Endothelial cell of umbilical vein (primary cell): ENCODE data around the gene SERPINA5. TPM values are rescaled to one million over a fixed set of nuclear protein-coding genes. Genes with fewer than 3 reads are reported as not detected.

Source experiments
- BruUV-seq: library from RNA; stranded (reverse); fragments of 400-500 nt; replicated peaks from 2 replicates; lab custom pipeline; 2021; lab: Mats Ljungman, UMichigan
- CTCF ChIA-PET: fragments of 300-600, 350-600 bp; sonication (Branson Sonifier 250); formaldehyde crosslinking; loops from one replicate; lab custom pipeline; 2021; ENCODE audit warnings: antibody characterized with exemption, inconsistent platforms; lab: Charles Lee
- POLR2A ChIA-PET: fragments of 300-600, 350-600 bp; sonication (Branson Sonifier 250); formaldehyde crosslinking; loops from one replicate; lab custom pipeline; 2021; ENCODE audit warnings: antibody characterized with exemption, inconsistent platforms; lab: Charles Lee
- DNase-seq: peaks from one replicate; pipeline ENCODE4 v3.0.0-alpha.2; 2011; ENCODE audit warnings: low read depth, low spot score
- FAIRE-seq: peaks from 2 replicates; lab custom pipeline; 2011; peaks lifted over from hg19 to GRCh38; lab: Jason Lieb, UNC
- H2AFZ ChIP-seq: 2 replicates; pipeline ENCODE4 v1.6.0; 2012; ENCODE audit warnings: low read depth, low read length, control low read depth, inconsistent platforms
- H3K27ac ChIP-seq: 2 replicates; pipeline ENCODE4 v1.5.1; 2011; ENCODE audit warnings: low read depth, mild to moderate bottlenecking, control low read depth, low read length, moderate library complexity; ENCODE audit not compliant: insufficient read depth
- H3K27me3 ChIP-seq, 2 experiments: 2 replicates each; pipeline versions ENCODE4 v1.6.0 to v1.6.1; 2011; ENCODE audit warnings: low read length in 2 of 2, mixed read lengths in 1 of 2; ENCODE audit not compliant: control insufficient read depth in 2 of 2, insufficient read depth in 2 of 2
- H3K36me3 ChIP-seq, 2 experiments: 2 replicates in 1 of 2; 3 replicates in 1 of 2; pipeline ENCODE4 v1.5.1; 2011; ENCODE audit warnings: low read length in 2 of 2, mild to moderate bottlenecking in 1 of 2, moderate library complexity in 1 of 2; ENCODE audit not compliant: control insufficient read depth in 2 of 2, insufficient read depth in 2 of 2; ENCODE audit errors: extremely low read depth in 1 of 2
- H3K4me1 ChIP-seq: 3 replicates; pipeline ENCODE4 v1.5.1; 2011; ENCODE audit warnings: mild to moderate bottlenecking, low read length; ENCODE audit not compliant: control insufficient read depth, insufficient read depth; ENCODE audit errors: extremely low read depth
- H3K4me2 ChIP-seq: 2 replicates; pipeline ENCODE4 v1.6.1; 2011; ENCODE audit warnings: low read length, control low read depth, mixed read lengths; ENCODE audit not compliant: insufficient read depth
- H3K4me3 ChIP-seq, 3 experiments: fragments of 200-600 bp in 1 of 3; sonication (generic), shearing (Covaris generic) in 1 of 3; replicated peaks in 1 of 3; 2 replicates each; pipeline ENCODE4 v1.5.1; 2011 to 2016; ENCODE audit warnings: control low read depth in 3 of 3, low read length in 3 of 3, mild to moderate bottlenecking in 2 of 3, inconsistent platforms in 1 of 3, low read depth in 1 of 3, moderate library complexity in 1 of 3; ENCODE audit not compliant: insufficient read depth in 1 of 3
- H3K79me2 ChIP-seq: 2 replicates; pipeline ENCODE4 v1.6.0; 2012; ENCODE audit warnings: low read length, inconsistent platforms; ENCODE audit not compliant: control insufficient read depth, insufficient read depth
- H3K9ac ChIP-seq: replicated peaks from 2 replicates; pipeline ENCODE3; 2011; ENCODE audit warnings: low read length, control low read depth; ENCODE audit not compliant: insufficient read depth; ENCODE audit errors: extremely low read depth
- H3K9me1 ChIP-seq: replicated peaks from 3 replicates; pipeline ENCODE4 v1.6.0; 2011; ENCODE audit warnings: mild to moderate bottlenecking, low read length; ENCODE audit not compliant: control insufficient read depth, insufficient read depth; ENCODE audit errors: extremely low read depth
- H3K9me3 ChIP-seq: replicated peaks from 2 replicates; pipeline ENCODE4 v1.5.1; 2012; ENCODE audit warnings: low read length, inconsistent platforms; ENCODE audit not compliant: control insufficient read depth, insufficient read depth
- H4K20me1 ChIP-seq: replicated peaks from 2 replicates; pipeline ENCODE3; 2011; ENCODE audit warnings: mild to moderate bottlenecking, low read length; ENCODE audit not compliant: control insufficient read depth, insufficient read depth; ENCODE audit errors: extremely low read depth
- EZH2 ChIP-seq: IDR thresholded peaks from 2 replicates; pipeline ENCODE4 v1.6.1; 2012; ENCODE audit warnings: borderline replicate concordance, low read depth, mild to moderate bottlenecking, moderate library complexity, low read length, inconsistent platforms; ENCODE audit not compliant: severe bottlenecking
- FOS ChIP-seq: IDR thresholded peaks from 2 replicates; pipeline ENCODE4 v1.6.1; 2011; ENCODE audit warnings: mild to moderate bottlenecking, low read length, moderate library complexity, borderline replicate concordance; ENCODE audit not compliant: insufficient read depth
- GATA2 ChIP-seq: IDR thresholded peaks from 2 replicates; pipeline ENCODE4 v1.7.0; 2011; ENCODE audit warnings: low read depth, mild to moderate bottlenecking, moderate library complexity, mixed read lengths, low read length; ENCODE audit not compliant: insufficient read length, insufficient read depth
- JUN ChIP-seq: IDR thresholded peaks from 2 replicates; pipeline ENCODE4 v1.6.1; 2011; ENCODE audit warnings: borderline replicate concordance, low read depth; ENCODE audit not compliant: insufficient read length, insufficient read depth
- MAX ChIP-seq: IDR thresholded peaks from 2 replicates; pipeline ENCODE4 v1.6.1; 2011; ENCODE audit not compliant: insufficient read depth, insufficient read length
- MYC ChIP-seq: IDR thresholded peaks from one replicate; pipeline ENCODE4 v1.6.1; 2011; ENCODE audit warnings: mild to moderate bottlenecking, low read depth, low read length
- POLR2A ChIP-seq: IDR thresholded peaks from 2 replicates; pipeline ENCODE4 v1.6.1; 2012; ENCODE audit warnings: low read depth, mild to moderate bottlenecking, control low read depth, low read length
- POLR2AphosphoS5 ChIP-seq: IDR thresholded peaks from 2 replicates; pipeline ENCODE4 v1.6.1; 2012; ENCODE audit warnings: low read depth, mild to moderate bottlenecking, control low read depth, low read length, moderate library complexity; ENCODE audit not compliant: insufficient read depth
- dilution Hi-C: fragments of 300-500 bp; cut with MboI; formaldehyde crosslinking; loops from one replicate; pipeline ENCODE4 v1.15.0; 2019; ENCODE audit warnings: low sequenced_read_pairs; ENCODE audit not compliant: extremely low pct_ligation_motif_present
- intact Hi-C: fragments of 100-400 bp; cut with micrococcal nuclease; formaldehyde crosslinking; loops from one replicate; pipeline ENCODE4 v1.10.0; 2022
- polyA plus RNA-seq, 4 experiments: library from polyadenylated mRNA; depleted of rRNA in 3 of 4; stranded (reverse) in 3 of 4; unstranded in 1 of 4; fragments of >200 nt; gene quantifications; 2 replicates each; pipeline versions ENCODE4 v1.2.1 to v1.2.3, GENCODE V29; 2011 to 2012; ENCODE audit warnings: missing spikeins in 1 of 4
- total RNA-seq: library from RNA; stranded (reverse); gene quantifications from 2 replicates; pipeline ENCODE4 v1.2.3, GENCODE V29; 2021
- TF ChIP-seq, protein P1 (sequence below), 2 donors: IDR thresholded peaks; 1 replicate in 1 of 2; 2 replicates in 1 of 2; pipeline ENCODE4 v1.5.1; 2011; ENCODE audit warnings: low read length in 2 of 2, mild to moderate bottlenecking in 2 of 2, moderate library complexity in 2 of 2, control low read depth in 1 of 2, inconsistent platforms in 1 of 2, low read depth in 1 of 2; ENCODE audit not compliant: insufficient read depth in 1 of 2; ENCODE audit errors: extremely low read depth in 1 of 2

Gene SERPINA5
- total and polyA plus RNA-seq, 2 donors (not counting 3 experiments of a cell fraction or from before 2014, with no cell fraction given) = 0.12 TPM; not detected in 1

- H2AFZ ChIP-seq = no peak within 1 kb of the TSS
- no peaks in the 10 kb centered on the region for H3K27me3 ChIP-seq
- CTCF ChIA-PET = interaction anchor here (1.3 kb wide), 1 partner anchor 31 kb away, joined by 4 read pairs; the partner anchor contains the start of gene SERPINA5
- no peaks in the 10 kb centered on the region for H3K36me3 ChIP-seq
- H3K27ac ChIP-seq = no peak within 1 kb of the TSS
- no peaks in the 10 kb centered on the region for H3K79me2 ChIP-seq
- H4K20me1 ChIP-seq = no peaks in the 10 kb centered on the region
- DNase-seq (no peak), FAIRE-seq (no peak)
- TF ChIP-seq JUN (no peak), POLR2A (no peak), EZH2 (no peak), GATA2 (no peak), POLR2AphosphoS5 (no peak), FOS (no peak), MAX (no peak), MYC (no peak)
- TF ChIP-seq, protein P1, sequence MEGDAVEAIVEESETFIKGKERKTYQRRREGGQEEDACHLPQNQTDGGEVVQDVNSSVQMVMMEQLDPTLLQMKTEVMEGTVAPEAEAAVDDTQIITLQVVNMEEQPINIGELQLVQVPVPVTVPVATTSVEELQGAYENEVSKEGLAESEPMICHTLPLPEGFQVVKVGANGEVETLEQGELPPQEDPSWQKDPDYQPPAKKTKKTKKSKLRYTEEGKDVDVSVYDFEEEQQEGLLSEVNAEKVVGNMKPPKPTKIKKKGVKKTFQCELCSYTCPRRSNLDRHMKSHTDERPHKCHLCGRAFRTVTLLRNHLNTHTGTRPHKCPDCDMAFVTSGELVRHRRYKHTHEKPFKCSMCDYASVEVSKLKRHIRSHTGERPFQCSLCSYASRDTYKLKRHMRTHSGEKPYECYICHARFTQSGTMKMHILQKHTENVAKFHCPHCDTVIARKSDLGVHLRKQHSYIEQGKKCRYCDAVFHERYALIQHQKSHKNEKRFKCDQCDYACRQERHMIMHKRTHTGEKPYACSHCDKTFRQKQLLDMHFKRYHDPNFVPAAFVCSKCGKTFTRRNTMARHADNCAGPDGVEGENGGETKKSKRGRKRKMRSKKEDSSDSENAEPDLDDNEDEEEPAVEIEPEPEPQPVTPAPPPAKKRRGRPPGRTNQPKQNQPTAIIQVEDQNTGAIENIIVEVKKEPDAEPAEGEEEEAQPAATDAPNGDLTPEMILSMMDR (IDR thresholded peaks at IDR 0.05; ENCODE audit: extremely low read depth in 1 of 2, insufficient read depth in 1 of 2, low read depth in 1 of 2, low read length in 2 of 2) = no peak
- POLR2A ChIA-PET = no interaction called here
- dilution Hi-C loops (no loop called here), intact Hi-C loops (no loop called here)
- H3K4me1 ChIP-seq = no peaks in the 10 kb centered on the region
- H3K9ac ChIP-seq = no peak within 1 kb of the TSS
- H3K4me2 ChIP-seq = no peak within 1 kb of the TSS
- BruUV-seq = no TSS peak
- no peak within 1 kb of the TSS for H3K4me3 ChIP-seq
- no peaks in the 10 kb centered on the region for H3K9me3 ChIP-seq
- H3K9me1 ChIP-seq = no peaks in the 10 kb centered on the region
Measured at GRCh38 chr14:94612174-94612573, 30.9 kb downstream of the SERPINA5 start, which contains the start of gene SERPINA3. TSS of gene SERPINA3 (plus strand) at chr14:94612391. CDS start at chr14:94614442, 2,051 bp downstream.
